Right atrium auricular region (tissue), 2 donors: ENCODE data around the gene RAMP3. TPM values are rescaled to one million over a fixed set of nuclear protein-coding genes. Genes with fewer than 3 reads are reported as not detected.

Experiments used
- DNase-seq: peaks from one replicate; pipeline ENCODE4 v3.0.0-alpha.2; 2019; ENCODE audit warnings: low spot score
- H3K27ac ChIP-seq, 2 donors: fragments of 200-600 bp; sonication (generic); 1 replicate in 1 of 2; 2 replicates in 1 of 2; pipeline ENCODE4 v1.5.1; 2016 to 2019
- H3K27me3 ChIP-seq, 2 donors: fragments of 200-600 bp; sonication (generic); one replicate each; pipeline versions ENCODE4 v1.5.1 to v1.6.0; 2017 to 2019
- H3K36me3 ChIP-seq: fragments of 200-600 bp; sonication (generic); one replicate; pipeline ENCODE4 v1.5.1; 2016
- H3K4me1 ChIP-seq, 2 donors: fragments of 200-600 bp; sonication (generic); one replicate each; pipeline versions ENCODE4 v1.5.1 to v1.6.0; 2017 to 2019
- H3K4me3 ChIP-seq, 2 donors: fragments of 200-600 bp; sonication (generic); 1 replicate in 1 of 2; 2 replicates in 1 of 2; pipeline ENCODE4 v1.5.1; 2017 to 2019; ENCODE audit warnings: mild to moderate bottlenecking in 1 of 2, moderate library complexity in 1 of 2
- H3K9me3 ChIP-seq, 2 donors: fragments of 200-600 bp; sonication (generic); one replicate each; pipeline ENCODE4 v1.5.1; 2019
- CTCF ChIP-seq, 2 donors: fragments of 200-600 bp; sonication (generic); IDR thresholded peaks; one replicate each; pipeline ENCODE4 v1.5.1; 2019; ENCODE audit warnings: antibody characterized with exemption in 2 of 2
- total RNA-seq, 2 donors: library from RNA; depleted of rRNA; stranded (reverse); fragments of >200 nt; gene quantifications; one replicate each; pipeline ENCODE4 v1.1.0, GENCODE V29; 2016

RAMP3 gene
- total RNA-seq, 2 donors from 2014 or later: 62.0 to 77.2 TPM

GRCh38 chr7:45122975-45123860 lies 34.4 kb upstream of the RAMP3 start:
- H3K27ac ChIP-seq: no peak overlapping the region
- H3K36me3 ChIP-seq: no peaks in the 10 kb centered on the region
- no peaks in the 10 kb centered on the region for H3K27me3 ChIP-seq
- DNase-seq: no peak
- no peak for TF ChIP-seq CTCF (IDR thresholded peaks at IDR 0.05)
- H3K4me1 ChIP-seq: no peaks in the 10 kb centered on the region
- H3K9me3 ChIP-seq: no peaks in the 10 kb centered on the region
- no peak overlapping the region for H3K4me3 ChIP-seq

GRCh38 chr7:45123913-45124710 lies 33.5 kb upstream of the RAMP3 start:
- no peaks in the 10 kb centered on the region for H3K27me3 ChIP-seq
- H3K9me3 ChIP-seq: no peaks in the 10 kb centered on the region
- no peak overlapping the region for H3K27ac ChIP-seq
- TF ChIP-seq CTCF (IDR thresholded peaks at IDR 0.05): no peak
- H3K36me3 ChIP-seq: no peaks in the 10 kb centered on the region
- H3K4me3 ChIP-seq: no peak overlapping the region
- H3K4me1 ChIP-seq: no peaks in the 10 kb centered on the region
- no peak for DNase-seq

- TF ChIP-seq CTCF (IDR thresholded peaks at IDR 0.05): no peak
- Histone ChIP-seq H3K4me1 (no peaks in the 10 kb centered on the region), H3K27me3 (no peaks in the 10 kb centered on the region), H3K4me3 (no peak overlapping the region), H3K9me3 (no peaks in the 10 kb centered on the region), H3K36me3 (no peaks in the 10 kb centered on the region), H3K27ac (no peak overlapping the region)
- DNase-seq: no peak
These were observed 32.2 kb upstream of the RAMP3 start for GRCh38 chr7:45125193-45125904.

- H3K9me3 ChIP-seq: no peaks in the 10 kb centered on the region
- no peak for TF ChIP-seq CTCF (IDR thresholded peaks at IDR 0.05)
- no peaks in the 10 kb centered on the region for H3K36me3 ChIP-seq
- no peak overlapping the region for H3K27ac ChIP-seq
- no peaks in the 10 kb centered on the region for H3K4me1 ChIP-seq
- no peaks in the 10 kb centered on the region for H3K27me3 ChIP-seq
- no peak for DNase-seq
- H3K4me3 ChIP-seq: no peak overlapping the region
These were observed 31.4 kb upstream of the RAMP3 start for GRCh38 chr7:45126201-45126600.

GRCh38 chr7:45126920-45127319 lies 30.7 kb upstream of the RAMP3 start:
- Histone ChIP-seq H3K4me3 (no peak overlapping the region), H3K36me3 (no peaks in the 10 kb centered on the region), H3K27ac (no peak overlapping the region), H3K9me3 (no peaks in the 10 kb centered on the region), H3K27me3 (no peaks in the 10 kb centered on the region), H3K4me1 (no peaks in the 10 kb centered on the region)
- DNase-seq: no peak
- no peak for TF ChIP-seq CTCF (IDR thresholded peaks at IDR 0.05)
